ENCODE data around the gene CDH24.
A peak's percentile ranks its signal among the peaks of the same experiment; 100 is the strongest.

CDH24 gene

GRCh38 chr14:23060536-23061260, 3.4 kb upstream of the CDH24 start:
- DNase-seq (ENCODE audit: low read depth) = no peak

GRCh38 chr14:23058654-23059504, 1.6 kb upstream of the CDH24 start:
- no peak for DNase-seq (ENCODE audit: low read depth)

- peak; percentile 62 for DNase-seq (ENCODE audit: low read depth)
Observed at GRCh38 chr14:23057757-23058653, 685 bp upstream of the CDH24 start.

GRCh38 chr14:23056145-23056955, 970 bp downstream of the CDH24 start:
- peak; percentile 36 for DNase-seq (ENCODE audit: low read depth)

GRCh38 chr14:23055621-23056144, 1.6 kb downstream of the CDH24 start:
- DNase-seq (ENCODE audit: low read depth) = no peak

GRCh38 chr14:23055147-23055550, 2.2 kb downstream of the CDH24 start:
- DNase-seq (ENCODE audit: low read depth) = no peak

GRCh38 chr14:23054000-23054811, 3.1 kb downstream of the CDH24 start:
- DNase-seq (ENCODE audit: low read depth) = no peak

GRCh38 chr14:23053426-23053825, 3.9 kb downstream of the CDH24 start:
- DNase-seq (ENCODE audit: low read depth) = no peak

- no peak for DNase-seq (ENCODE audit: low read depth)
Observed at GRCh38 chr14:23052671-23053070, 4.6 kb downstream of the CDH24 start.

GRCh38 chr14:23052182-23052623, 5.1 kb downstream of the CDH24 start:
- no peak for DNase-seq (ENCODE audit: low read depth)

GRCh38 chr14:23051141-23052057, 5.9 kb downstream of the CDH24 start:
- no peak for DNase-seq (ENCODE audit: low read depth)

GRCh38 chr14:23049011-23049410, 8.3 kb downstream of the CDH24 start:
- DNase-seq (ENCODE audit: low read depth) = no peak

- DNase-seq (ENCODE audit: low read depth) = no peak
Observed at GRCh38 chr14:23047751-23048693, 9.3 kb downstream of the CDH24 start.

- DNase-seq (ENCODE audit: low read depth) = no peak
Observed at GRCh38 chr14:23047034-23047634, 10.2 kb downstream of the CDH24 start.

- DNase-seq (ENCODE audit: low read depth) = no peak
Observed at GRCh38 chr14:23045419-23046357, 11.6 kb downstream of the CDH24 start.

- DNase-seq (ENCODE audit: low read depth) = no peak
Observed at GRCh38 chr14:23044840-23045239, 12.5 kb downstream of the CDH24 start.
